ENCODE results near the gene CHAC1.

- TF ChIP-seq CTCF (IDR thresholded peaks at IDR 0.05; ENCODE audit: insufficient read depth, low read length, poor library complexity, severe bottlenecking) (no peak), EZH2phosphoT487 (conservative IDR thresholded peaks at IDR 0.05; ENCODE audit: low read length) (no peak)
Measured at GRCh38 chr15:40958723-40959122, 5.5 kb downstream of the CHAC1 start.
